NCI-H774 (cell line): Measurements from ENCODE around the gene NDE1.
"Not testable (repeated sequence)": the region's sequence is repeated elsewhere in the genome, so short reads cannot be mapped to it uniquely, and the experiment has no call there.

Experiments
- DNase-seq: peaks from one replicate; lab custom pipeline; 2025; lab: John Stamatoyannopoulos, UW

NDE1 gene

DNA sequence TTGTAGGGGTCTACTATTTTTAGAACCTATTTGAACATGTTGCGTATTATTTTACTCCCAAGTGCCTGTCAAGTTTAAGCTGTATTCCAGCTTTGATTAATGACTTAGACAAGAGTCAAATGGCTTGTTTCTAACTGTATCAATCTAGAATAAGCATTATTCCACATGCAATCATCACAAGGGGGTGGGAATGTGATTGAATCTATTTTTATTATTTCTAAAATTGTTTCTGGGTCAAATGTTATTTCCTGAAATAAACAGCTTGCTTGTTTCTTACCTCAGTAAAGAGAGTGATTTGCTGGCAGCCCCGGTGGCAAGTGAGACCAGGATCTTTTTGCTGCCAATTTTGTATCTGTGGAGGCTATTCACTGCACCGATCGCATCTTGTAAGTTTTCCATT lies 28.6 kb upstream of the NDE1 start:
- no peak for DNase-seq

DNA sequence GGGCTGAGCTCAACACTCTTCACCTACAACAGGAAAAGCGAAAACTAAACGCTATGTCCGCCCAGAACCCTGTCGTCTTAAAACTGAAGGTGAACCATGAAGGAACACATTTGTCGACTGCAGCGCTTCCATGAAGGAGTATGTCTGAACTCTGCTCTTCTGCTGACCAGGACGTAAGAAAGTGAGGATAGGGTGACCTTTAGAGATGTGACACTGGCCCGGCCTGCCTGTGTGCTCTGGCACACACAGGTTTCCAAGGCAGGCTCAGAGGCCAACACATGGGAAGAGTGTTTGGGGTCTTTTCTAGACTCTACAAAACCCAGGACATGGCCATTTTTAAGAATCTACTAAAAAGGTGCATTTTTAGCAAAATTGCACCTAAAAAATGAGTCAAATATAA lies 28.2 kb upstream of the NDE1 start:
- no peak for DNase-seq

DNA sequence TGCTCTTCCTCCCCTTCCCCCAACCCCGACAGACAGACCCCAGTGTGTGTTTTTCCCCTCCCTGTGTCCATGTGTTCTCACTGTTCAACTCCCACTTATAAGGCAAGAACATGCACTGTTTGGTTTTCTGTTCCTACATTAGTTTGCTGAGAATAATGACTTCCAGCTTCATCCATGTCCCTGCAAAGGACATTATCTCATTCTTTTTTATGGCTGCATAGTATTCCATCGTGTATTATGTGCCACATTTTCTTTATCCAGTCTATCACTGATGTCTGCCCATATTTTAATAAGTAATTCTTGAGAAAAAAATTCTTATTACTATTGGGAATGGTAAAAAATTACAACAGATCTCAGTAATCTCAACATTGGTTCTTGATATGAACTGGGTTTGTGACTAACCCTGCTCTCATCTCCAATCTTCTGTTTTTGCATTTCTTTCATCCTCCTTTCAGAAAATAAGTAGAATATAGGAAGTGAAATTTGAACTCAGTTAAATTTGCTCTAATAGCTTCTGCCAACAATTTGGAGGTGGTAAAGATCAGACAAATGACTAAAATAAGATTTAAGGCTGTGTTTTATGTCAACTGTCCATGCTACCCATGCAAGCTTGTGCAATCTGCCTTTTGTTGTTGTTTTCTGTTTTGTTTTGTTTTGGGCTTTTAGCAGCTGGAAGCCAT lies 18.2 kb upstream of the NDE1 start:
- no peak for DNase-seq

DNA sequence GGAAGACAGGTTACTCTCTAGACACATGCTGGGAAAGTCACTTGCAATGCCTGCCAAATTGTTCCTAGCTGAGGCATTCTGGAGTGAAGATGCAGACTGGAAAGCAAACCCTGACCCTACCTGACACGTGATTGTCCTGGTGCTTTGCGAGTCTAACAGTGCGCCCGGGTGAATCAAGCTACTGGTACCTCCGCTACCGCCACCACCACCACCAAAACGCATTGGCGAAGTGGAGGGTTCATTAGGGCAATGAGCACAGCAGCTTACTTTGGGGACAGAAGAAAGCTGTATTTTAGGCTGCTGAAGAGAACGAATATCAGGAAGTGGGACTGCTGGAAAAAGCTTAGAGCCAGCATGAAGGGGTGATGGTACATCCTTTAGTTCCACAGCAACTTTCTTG lies 14.1 kb upstream of the NDE1 start:
- DNase-seq: no peak

DNA sequence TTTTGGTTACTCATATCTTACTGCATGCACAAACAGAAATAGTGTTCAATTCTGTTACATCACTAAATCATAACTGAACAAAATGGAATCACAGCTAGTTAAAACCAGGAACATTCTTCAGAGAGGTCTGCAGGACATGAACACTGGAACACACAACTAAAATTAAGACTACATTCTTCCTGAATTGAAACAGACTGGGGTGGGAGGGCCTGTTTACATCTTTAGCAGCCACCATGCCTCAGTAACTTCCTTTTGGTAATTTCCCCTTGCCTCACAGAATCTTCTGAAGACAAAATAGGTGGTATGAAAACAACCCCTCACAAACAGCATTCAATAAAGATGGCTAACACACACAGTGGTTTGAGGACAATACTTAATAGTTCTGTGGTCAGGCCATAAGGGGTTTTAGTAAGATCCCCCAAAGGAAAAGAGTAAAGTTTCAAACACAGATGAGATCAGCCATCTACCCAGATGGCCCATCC lies 13.6 kb upstream of the NDE1 start:
- no peak for DNase-seq

DNA sequence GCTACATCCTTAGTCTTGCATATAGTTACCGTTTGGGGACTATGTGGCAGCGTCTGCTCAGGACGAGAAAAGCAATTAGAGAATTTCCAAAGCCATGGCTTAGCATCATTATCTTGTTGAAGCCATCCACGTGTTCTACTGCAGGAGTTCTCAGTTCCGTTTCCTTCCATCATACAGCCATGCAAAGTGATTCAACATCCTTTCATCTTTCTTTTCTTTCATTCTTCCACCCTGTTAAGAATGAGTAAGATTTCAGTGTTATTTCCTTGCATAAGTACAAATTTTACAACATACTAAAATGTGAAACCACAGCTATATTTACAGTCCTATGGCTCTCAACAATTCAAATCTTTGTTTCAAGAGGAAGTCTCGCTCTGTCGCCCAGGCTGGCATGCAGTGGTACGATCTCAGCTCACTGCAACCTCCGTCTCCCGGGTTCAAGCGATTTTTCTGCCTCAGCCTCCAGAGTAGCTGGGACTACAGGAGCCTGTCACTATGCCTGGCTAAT lies 10.9 kb upstream of the NDE1 start:
- no peak for DNase-seq

DNA sequence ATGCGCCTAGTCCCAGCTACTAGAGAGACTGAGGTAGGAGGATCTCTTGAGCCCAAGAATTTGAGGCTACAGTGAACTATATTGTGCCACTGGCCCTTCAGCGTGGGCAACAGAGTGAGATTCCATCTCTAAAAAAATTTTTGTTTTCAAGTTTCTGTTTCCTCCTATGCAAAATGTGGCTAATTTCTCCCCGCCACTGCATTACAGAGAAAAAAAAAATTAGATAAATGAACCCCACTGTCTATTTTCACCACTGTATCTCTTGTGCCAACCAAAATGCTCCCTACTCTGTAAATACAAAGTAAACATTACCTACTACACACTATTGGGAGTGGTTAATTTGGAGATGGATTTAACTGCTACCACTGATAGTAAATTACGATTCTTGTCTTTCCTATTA lies 9.1 kb upstream of the NDE1 start:
- no peak for DNase-seq

DNA sequence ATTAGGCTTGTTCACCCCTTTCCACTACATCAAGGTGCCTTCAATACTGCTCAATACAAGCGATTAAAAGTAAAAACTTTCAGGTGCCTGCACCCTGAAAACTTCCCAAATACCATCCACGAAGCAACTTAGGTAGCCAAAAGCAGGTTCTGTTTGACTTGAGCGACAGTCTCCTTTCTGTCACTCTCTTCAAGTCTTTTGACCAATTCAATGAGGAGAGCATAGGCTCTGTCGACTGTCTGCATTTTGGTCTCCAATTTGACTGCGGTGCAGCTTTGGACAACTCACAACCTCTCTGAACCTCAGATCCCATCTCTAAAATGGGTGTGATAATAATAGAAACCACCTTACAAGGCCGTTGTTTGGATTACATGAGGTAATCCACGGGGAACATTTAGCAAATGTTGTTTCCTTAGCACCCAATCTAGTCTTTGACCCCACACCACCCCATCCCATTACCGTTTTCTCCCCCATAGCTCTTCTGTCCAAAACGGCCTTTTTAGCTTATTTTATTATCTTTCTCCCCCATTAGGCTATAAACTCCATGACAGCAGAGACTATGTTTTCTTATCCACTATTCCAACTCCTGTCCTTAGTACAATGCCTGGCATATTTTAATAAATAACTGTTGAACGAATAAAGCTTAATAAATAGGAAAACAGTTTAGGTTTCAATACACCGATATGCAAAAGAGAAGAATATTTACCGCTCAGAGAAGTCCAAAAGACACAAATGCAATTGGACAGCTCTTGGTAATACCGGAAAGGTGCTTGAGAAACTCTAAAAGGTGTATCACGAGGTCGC lies 8.1 kb upstream of the NDE1 start:
- no peak for DNase-seq

DNA sequence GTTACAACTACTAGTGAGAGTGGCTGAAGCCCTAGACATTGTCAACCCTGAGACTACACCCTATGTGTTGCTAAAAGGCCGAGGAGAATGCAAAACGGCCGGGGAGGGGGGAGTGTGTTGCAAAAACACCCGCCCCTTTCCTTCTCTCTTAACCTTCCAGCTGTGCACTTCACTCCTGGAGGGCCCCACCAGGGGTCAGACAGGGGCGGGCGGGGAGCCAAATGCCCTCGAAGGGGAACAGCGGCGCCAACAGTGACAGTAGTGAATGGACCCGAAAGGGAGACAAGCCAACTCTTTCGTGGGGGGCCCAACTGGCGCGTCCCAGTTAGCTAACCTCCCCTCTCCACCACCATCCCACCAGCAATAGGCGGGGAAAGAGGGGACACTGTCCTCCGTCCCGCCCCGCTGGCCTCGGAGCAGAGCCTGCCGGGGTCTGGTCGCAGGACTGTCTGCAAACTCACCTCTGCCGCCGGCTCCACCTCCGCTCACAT lies 7.4 kb upstream of the NDE1 start:
- peak; percentile 56 for DNase-seq

DNA sequence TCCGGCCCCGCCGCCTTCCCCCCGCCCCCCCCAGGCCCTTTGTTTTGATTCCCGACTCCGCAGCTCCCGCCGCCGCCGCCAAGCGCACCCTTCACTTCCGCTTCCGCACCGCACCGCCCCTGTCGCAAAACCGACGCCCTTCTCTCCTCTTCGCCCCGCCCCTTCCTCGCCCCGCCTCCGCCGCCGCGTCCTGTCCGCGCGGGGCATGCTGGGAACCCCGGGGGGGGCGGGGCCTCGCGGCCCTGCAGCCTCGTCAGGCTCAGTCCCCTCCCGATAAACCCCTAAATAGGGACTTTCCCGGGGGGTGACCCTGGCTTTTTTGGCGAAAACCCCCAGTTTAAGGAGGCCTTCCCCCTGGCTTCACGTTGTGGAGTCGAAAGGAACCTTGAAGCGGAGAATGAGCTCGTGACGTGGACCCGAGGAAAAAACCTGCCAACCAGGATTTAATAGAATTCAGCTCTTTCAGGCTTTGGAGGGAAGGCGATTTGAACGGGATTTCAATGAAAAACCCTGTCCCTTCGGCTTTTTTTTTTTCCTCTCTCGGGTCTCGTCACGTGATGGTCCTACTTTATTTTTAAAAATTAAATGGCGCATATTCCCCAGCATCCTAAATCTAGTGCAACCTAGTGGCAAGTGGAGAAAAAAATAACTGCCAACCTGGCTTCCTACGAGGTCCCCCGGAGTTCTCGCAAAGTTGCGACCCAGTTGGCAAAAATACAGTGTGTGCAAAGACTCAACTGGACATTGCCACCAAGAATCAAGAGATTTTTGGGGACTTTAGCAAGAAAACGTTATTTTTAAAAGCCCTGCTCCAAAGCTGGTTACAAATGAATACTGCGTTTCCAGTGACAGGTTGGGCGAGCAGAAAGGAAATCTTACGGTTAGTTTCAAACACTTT lies 6.7 kb upstream of the NDE1 start, which contains the start of gene MARF1:
Gene MARF1, minus strand, starts transcription at position 107 of the 898 bp plus-strand sequence. CDS start 3,921 bp downstream, outside the sequence.
- peak; percentile 92 for DNase-seq

DNA sequence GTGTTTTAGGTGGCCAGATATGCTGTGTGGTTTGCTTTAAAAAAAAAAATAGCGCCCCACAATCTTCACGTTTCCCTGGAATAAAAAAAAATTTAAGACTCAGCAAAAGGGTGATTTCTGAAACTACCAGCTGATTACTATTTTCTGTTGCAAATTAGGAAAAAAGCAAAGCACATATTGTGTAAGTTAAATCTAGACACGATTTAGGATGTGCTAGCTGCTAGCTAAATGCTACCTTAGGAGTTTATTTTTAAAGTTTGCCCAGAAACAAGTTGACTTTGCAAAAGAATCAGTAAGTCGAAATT lies 6.1 kb upstream of the NDE1 start:
- no peak for DNase-seq

DNA sequence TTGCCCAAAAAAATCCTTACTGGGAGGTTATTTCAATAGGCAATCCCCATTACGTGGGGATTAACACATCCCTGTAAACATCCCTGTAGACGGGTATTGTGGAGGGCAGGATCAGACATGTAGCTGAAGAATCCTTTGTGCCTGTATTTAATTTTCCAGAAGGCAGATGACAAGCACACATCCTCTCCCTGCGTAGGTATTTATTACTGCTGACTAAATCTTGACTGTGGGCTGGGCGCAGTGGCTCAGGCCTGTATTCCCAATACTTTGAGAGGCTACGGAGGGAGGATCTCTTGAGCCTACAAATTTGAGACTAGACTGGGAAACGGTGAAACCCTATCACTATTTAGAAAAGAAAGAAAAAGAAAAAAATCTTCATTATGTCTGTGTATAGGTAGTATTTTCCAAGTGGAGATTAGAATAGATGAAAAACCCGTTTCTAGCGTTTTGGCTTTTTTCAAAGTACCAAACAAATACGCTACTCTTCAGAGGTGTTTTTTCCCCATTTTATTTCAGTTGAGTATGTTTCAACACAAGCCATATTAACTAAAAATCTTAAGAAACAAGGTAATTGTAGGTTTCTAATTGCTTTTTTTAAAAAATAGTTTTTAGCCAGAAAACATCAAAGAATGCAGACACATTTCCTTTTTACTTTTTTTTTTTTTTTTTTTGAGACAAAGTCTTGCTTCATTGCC lies 5.6 kb upstream of the NDE1 start:
- DNase-seq: peak; percentile 15

DNA sequence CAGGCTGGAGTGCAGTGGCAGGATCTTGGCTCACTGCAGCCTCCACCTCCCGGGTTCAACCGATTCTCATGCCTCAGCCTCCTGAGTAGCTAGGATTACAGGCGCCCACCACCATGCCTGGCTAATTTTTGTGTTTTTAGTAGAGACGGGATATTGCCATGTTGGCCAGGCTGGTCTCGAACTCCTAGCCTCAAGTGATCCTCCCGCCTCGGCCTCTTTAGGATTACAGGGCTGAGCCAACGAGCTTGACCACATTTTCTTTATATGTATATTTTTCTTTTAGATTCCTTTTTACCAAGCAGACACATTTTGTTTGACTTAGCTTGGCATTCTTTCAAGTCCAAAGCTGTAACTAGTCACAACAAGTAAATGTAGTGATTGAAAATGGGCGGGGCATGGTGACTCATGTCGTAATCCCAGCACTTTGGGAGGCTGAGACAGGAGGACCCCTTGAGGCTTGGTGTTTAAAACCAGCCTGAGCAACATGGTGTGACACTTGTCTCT lies 5.0 kb upstream of the NDE1 start:
- not testable (repeated sequence) for DNase-seq

DNA sequence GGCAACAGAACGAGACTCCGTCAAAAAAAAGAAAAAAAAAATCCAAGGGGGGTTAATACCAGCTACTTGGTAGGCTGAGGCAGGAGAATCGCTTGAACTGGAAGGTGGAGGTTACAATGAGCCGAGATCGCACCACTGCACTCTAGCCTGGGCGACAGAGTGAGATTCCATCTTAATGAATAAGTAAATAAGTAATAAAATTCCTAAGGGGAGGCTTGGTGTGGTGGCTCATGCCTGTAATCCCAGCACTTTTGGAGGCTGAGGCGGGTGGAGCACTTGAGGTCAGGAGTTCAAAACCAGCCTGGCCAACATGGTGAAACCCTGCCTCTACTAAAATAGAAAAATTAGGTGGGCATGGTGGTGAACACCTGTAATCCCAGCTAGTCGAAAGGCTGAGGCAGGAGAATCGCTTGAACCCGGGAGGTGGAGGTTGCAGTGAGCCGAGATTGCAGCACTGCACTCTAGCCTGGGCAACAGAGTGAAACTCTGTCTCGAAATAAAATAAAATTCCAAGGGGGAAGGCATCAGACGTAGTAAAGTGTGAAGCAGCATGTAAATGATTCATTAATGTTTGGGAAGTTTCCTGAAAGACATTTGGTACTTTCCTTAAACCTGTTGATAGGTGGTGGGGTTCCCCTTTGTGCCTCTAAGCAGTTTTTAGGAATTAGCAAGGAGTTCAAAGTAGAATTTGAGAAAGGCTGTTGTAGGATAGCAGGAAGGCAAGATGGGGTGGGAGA lies 3.3 kb upstream of the NDE1 start:
- not testable (repeated sequence) for DNase-seq

DNA sequence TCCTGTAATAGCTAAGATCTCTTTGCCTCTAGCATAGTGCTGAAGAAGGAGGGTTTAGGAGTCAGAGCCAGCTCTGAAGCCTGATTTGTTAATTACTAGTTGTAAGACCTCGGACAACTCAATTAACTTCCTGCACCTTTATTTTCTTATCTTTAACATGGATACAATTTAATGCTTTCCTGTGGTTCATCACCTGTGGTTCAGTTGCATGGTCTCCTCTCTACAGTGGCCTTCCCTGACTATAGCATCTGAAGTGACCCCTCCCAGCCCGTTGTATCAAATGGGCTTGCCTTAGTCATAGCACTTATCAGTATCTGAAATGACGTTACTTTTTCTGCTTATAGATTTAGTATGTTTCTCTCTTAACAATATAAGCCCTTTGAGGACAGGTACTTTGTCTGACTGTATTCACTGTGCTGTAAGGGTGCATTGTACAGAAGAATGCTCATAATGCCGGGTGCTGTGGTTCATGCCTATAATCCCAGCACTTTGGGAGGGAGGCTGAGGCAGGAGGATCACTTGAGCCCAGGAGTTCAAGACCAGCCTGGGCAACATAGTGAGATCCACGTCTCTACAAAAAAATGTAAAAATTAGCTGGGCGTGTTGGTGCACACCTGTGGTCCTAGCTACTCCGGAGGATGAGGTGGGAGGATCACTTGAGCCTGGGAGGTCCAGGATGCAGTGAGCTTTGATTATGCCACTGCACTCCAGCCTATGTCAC lies 2.6 kb upstream of the NDE1 start:
- no peak for DNase-seq

DNA sequence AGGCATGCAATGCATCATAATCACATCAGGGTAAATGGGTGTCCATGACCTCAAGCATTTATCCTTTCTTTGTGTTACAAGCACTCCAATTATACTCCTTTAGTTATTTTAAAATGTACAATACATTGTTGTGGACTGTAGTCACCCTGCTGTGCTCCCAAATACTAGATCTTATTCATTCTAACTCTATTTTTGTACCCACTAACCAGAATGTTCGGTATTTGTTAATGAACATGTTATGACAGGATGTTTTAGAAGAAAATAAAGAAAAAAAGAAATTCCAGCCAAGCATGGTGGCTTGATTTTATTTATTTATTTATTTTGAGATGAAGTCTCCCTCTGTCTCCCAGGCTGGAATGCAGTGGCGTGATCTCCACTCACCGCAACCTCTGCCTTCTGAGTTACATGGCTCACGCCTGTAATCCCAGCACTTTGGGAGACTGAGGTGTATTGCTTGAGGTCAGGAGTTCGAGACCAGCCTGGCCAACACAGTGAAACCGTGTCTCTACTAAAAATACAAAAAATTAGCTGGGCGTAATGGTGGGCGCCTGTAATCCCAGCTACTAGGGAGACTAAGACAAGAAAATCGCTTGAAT lies 1.8 kb upstream of the NDE1 start:
- DNase-seq: no peak

DNA sequence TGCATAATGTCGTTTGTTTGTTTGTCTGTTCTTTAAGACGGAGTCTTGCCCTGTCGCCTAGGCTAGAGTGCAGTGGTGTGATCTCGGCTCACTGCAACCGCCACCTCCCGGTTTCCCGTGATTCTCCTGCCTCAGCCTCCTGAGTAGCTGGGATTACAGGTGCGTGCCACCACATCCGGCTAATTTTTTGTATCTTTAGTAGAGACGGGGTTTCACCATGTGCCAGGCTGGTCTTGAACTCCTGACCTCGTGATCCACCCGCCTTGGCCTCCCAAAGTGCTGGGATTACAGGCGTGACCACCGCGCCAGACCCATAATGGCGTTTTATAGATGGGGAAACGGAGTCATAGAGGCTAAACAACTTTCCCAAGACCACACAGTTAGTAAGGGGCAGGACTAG lies 734 bp upstream of the NDE1 start:
- DNase-seq: not testable (repeated sequence)

DNA sequence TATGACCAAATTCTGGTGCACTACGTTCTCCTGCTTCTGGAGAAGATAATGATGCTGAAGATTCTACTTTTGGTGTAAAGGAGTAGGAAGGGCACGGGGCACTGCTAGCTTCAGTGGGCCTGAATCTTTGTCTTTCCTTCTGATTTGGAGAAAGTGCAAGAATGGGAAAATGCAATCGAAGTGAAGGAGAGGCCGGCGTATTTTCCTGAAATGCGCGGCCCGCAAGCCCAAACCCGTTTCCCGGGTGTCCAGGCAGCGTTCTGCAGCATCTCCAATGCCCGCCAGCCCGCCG lies 372 bp upstream of the NDE1 start:
- DNase-seq: no peak

DNA sequence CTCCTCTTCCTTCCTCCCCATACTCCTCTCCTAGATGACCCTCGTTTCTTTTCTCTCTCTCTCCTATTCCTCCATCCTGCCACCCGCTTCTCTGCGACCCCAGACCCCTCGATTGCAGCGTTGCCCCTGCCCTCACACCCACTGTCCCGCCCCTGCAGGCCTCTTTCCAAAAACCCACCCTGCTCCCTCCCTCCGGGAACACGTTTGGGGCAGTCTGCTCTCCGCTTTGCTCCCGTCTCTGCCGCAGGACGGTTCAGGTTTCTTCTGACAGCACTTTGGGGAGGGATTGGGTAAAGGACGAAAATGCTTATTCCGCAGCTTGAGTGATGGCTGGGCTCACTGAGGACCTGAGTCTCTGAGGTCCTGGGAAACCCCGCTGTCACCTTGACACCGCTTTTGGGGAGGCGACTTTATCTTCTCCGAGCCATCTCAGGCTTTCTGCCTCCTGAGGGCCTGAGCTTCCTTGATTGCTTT lies 690 bp downstream of the NDE1 start:
- no peak for DNase-seq
